Body of pancreas (tissue), 4 donors: Measurements from ENCODE around the gene CNBP. TPM values are rescaled to one million over a fixed set of nuclear protein-coding genes. Genes with fewer than 3 reads are reported as not detected.
A peak's percentile ranks its signal among the peaks of the same experiment; 100 is the strongest.
"Not testable (repeated sequence)": the region's sequence is repeated elsewhere in the genome, so short reads cannot be mapped to it uniquely, and the experiment has no call there.

Source experiments
- ATAC-seq: fragments of 150-250 bp; one replicate; pipeline ENCODE4 v1.9.1; 2016
- DNase-seq, 4 donors: peaks; one replicate each; pipeline ENCODE4 v3.0.0-alpha.2; 2019
- H3K27ac ChIP-seq, 4 donors: fragments of 200-600 bp; sonication (generic); 1 replicate in 3 of 4; 2 replicates in 1 of 4; pipeline versions ENCODE4 v1.5.1 to v1.6.1; 2016 to 2019; ENCODE audit warnings: mild to moderate bottlenecking in 1 of 4, mixed read lengths in 1 of 4, moderate library complexity in 1 of 4
- H3K27me3 ChIP-seq, 2 donors: fragments of 200-600 bp; sonication (generic); one replicate each; pipeline ENCODE4 v1.6.0; 2016; ENCODE audit warnings: mild to moderate bottlenecking in 1 of 2
- H3K36me3 ChIP-seq, 2 donors: fragments of 200-600 bp; sonication (generic); replicated peaks in 1 of 2; 2 replicates each; pipeline ENCODE4 v1.5.1; 2016; ENCODE audit warnings: low read depth in 2 of 2; ENCODE audit not compliant: insufficient read depth in 1 of 2
- H3K4me1 ChIP-seq: fragments of 200-600 bp; sonication (generic); one replicate; pipeline ENCODE4 v1.6.0; 2016
- H3K4me3 ChIP-seq, 2 donors: fragments of 200-600 bp; sonication (generic); 1 replicate in 1 of 2; 2 replicates in 1 of 2; pipeline ENCODE4 v1.5.1; 2016 to 2019
- H3K9me3 ChIP-seq, 3 donors: fragments of 200-600 bp; sonication (generic); 1 replicate in 2 of 3; 2 replicates in 1 of 3; pipeline ENCODE4 v1.5.1; 2016
- CTCF ChIP-seq, 7 experiments: fragments of 450-650 bp in 4 of 7; fragments of 200-600 bp in 3 of 7; sonication (generic) in 3 of 7; IDR thresholded peaks; one replicate each; pipeline ENCODE4 v1.5.1; 2016 to 2019; ENCODE audit warnings: antibody characterized with exemption in 7 of 7
- POLR2A ChIP-seq, 3 donors: fragments of 450-650 bp; IDR thresholded peaks; one replicate each; pipeline ENCODE4 v1.6.1; 2016; ENCODE audit warnings: antibody characterized with exemption in 3 of 3, mild to moderate bottlenecking in 2 of 3
- WGBS, 2 donors: methylation state at CpG; one replicate each; pipeline ENCODE4 v1.1.5; 2017; 5-methylcytosine and 5-hydroxymethylcytosine counted together
- intact Hi-C: fragments of 100-400 bp; cut with DNase I; formaldehyde crosslinking; loops from one replicate; pipeline ENCODE4 v1.15.1; 2023
- total RNA-seq, 2 donors: library from RNA; depleted of rRNA; stranded (reverse); fragments of >200 nt; gene quantifications; one replicate each; pipeline ENCODE4 v1.1.0, GENCODE V29; 2016

CNBP gene
- total RNA-seq, 2 donors from 2014 or later, result 175 to 262 TPM

- no peaks in the 10 kb centered on the region for H3K27me3 ChIP-seq
- TF ChIP-seq POLR2A (IDR thresholded peaks at IDR 0.05) (no peak), CTCF (IDR thresholded peaks at IDR 0.05) (no peak)
- no peak for DNase-seq
- intact Hi-C loops, result no loop called here
- peak overlapping the region in 3 of 4 donors; percentile 5 to 56 (median 27) for H3K27ac ChIP-seq
- WGBS, 2 donors, result 10 to 17% methylated on average over 1 of the region's 1 CpG
- peaks cover 18% of the 10 kb centered on the region for H3K4me1 ChIP-seq
- H3K4me3 ChIP-seq, result no peak overlapping the region
- H3K36me3 ChIP-seq, result no peaks in the 10 kb centered on the region
- no peaks in the 10 kb centered on the region for H3K9me3 ChIP-seq
- no peak for ATAC-seq
These were observed 4.2 kb upstream of the CNBP start for GRCh38 chr3:129187857-129188256.

- Histone ChIP-seq H3K36me3 (no peaks in the 10 kb centered on the region), H3K27ac (peak overlapping the region in 1 of 4 donors; percentile 100), H3K27me3 (no peaks in the 10 kb centered on the region), H3K9me3 (no peaks in the 10 kb centered on the region), H3K4me1 (peaks cover 24% of the 10 kb centered on the region), H3K4me3 (no peak overlapping the region)
- DNase-seq (no peak), ATAC-seq (no peak)
- no peak for TF ChIP-seq CTCF (IDR thresholded peaks at IDR 0.05)
- 64 to 72% methylated on average over 3 of the region's 3 CpGs for WGBS, 2 donors
- intact Hi-C loops, result no loop called here
These were observed 2.1 kb upstream of the CNBP start for GRCh38 chr3:129185783-129186182.

- intact Hi-C loops, result not testable (repeated sequence)
These were observed 1.3 kb upstream of the CNBP start for GRCh38 chr3:129184784-129185542.

GRCh38 chr3:129184396-129184657 lies 631 bp upstream of the CNBP start:
- peak overlapping the region; percentile 42 to 60 for H3K4me3 ChIP-seq
- H3K27me3 ChIP-seq, result no peaks in the 10 kb centered on the region
- WGBS, 2 donors, result 2% methylated on average over 5 of the region's 5 CpGs
- DNase-seq (peak in 2 of 4 donors; percentile 10 to 30), ATAC-seq (peak; percentile 2)
- H3K27ac ChIP-seq, result peak overlapping the region; percentile 98 to 100 (median 100)
- intact Hi-C loops, result no loop called here
- TF ChIP-seq CTCF (IDR thresholded peaks at IDR 0.05) (no peak), POLR2A (IDR thresholded peaks at IDR 0.05) (no peak)
- peaks cover 39% of the 10 kb centered on the region for H3K4me1 ChIP-seq
- H3K9me3 ChIP-seq, result no peaks in the 10 kb centered on the region
- no peaks in the 10 kb centered on the region for H3K36me3 ChIP-seq

More at GRCh38 chr3:129184784-129185542, 1.3 kb upstream of the CNBP start:
- Histone ChIP-seq H3K4me1 (peaks cover 32% of the 10 kb centered on the region), H3K27ac (peak overlapping the region in 2 of 4 donors; percentile 98 to 100)
- not testable (repeated sequence) for DNase-seq, ATAC-seq, H3K4me3 ChIP-seq, H3K9me3 ChIP-seq, H3K27me3 ChIP-seq, H3K36me3 ChIP-seq
- WGBS, 2 donors, result 70 to 79% methylated on average over 20 of the region's 20 CpGs

- TF ChIP-seq CTCF (IDR thresholded peaks at IDR 0.05), result no peak
- TF ChIP-seq POLR2A (IDR thresholded peaks at IDR 0.05), result no peak
- peaks cover 0 to 2% of the 10 kb centered on the region in 2 donors for H3K36me3 ChIP-seq
- ATAC-seq, result no peak
- H3K4me1 ChIP-seq, result peaks cover 47% of the 10 kb centered on the region
- H3K9me3 ChIP-seq, result no peaks in the 10 kb centered on the region
- no peaks in the 10 kb centered on the region for H3K27me3 ChIP-seq
- intact Hi-C loops, result no loop called here
- 0 to 1% methylated on average over 24 of the region's 24 CpGs for WGBS, 2 donors
- peak overlapping the region; percentile 60 to 93 for H3K4me3 ChIP-seq
- DNase-seq, result no peak
- H3K27ac ChIP-seq, result peak overlapping the region; percentile 98 to 100 (median 100)
These were observed 1.1 kb downstream of the CNBP start for GRCh38 chr3:129182390-129183185.
